KMS-11 (cell line): ENCODE results near the gene KRT79.

ENCODE experiments used
- H2AFZ ChIP-seq: fragments of 200-600 bp; sonication (generic); 2 replicates; pipeline ENCODE4 v1.6.1; 2016; ENCODE audit warnings: antibody characterized with exemption, mixed run types, low read depth
- H3K27ac ChIP-seq: fragments of 200-600 bp; sonication (generic); 2 replicates; pipeline ENCODE4 v1.6.1; 2016; ENCODE audit warnings: mild to moderate bottlenecking, mixed run types
- H3K27me3 ChIP-seq: fragments of 200-600 bp; sonication (generic); 2 replicates; pipeline ENCODE4 v1.6.1; 2017; ENCODE audit warnings: mild to moderate bottlenecking, low read depth, mixed run types, moderate library complexity; ENCODE audit not compliant: insufficient read depth
- H3K36me3 ChIP-seq: fragments of 200-600 bp; sonication (generic); 2 replicates; pipeline ENCODE4 v1.6.1; 2017; ENCODE audit warnings: mild to moderate bottlenecking, mixed run types; ENCODE audit not compliant: insufficient read depth
- H3K4me1 ChIP-seq: fragments of 200-600 bp; sonication (generic); 2 replicates; pipeline ENCODE4 v1.6.1; 2016; ENCODE audit warnings: mild to moderate bottlenecking, low read depth, mixed run types; ENCODE audit not compliant: poor library complexity, severe bottlenecking
- H3K4me2 ChIP-seq: fragments of 200-600 bp; sonication (generic); 2 replicates; pipeline ENCODE4 v1.7.0; 2016; ENCODE audit warnings: mild to moderate bottlenecking, mixed run types
- H3K4me3 ChIP-seq: fragments of 200-600 bp; sonication (generic); IDR thresholded peaks from 2 replicates; pipeline ENCODE4 v1.6.1; 2017; ENCODE audit warnings: low read depth, low read length, mixed read lengths; ENCODE audit not compliant: insufficient read depth
- H3K79me2 ChIP-seq: fragments of 200-600 bp; sonication (generic); 2 replicates; pipeline ENCODE4 v1.6.1; 2016; ENCODE audit warnings: low read depth, mixed run types; ENCODE audit not compliant: insufficient read depth
- H3K9ac ChIP-seq: fragments of 200-600 bp; sonication (generic); 2 replicates; pipeline ENCODE4 v1.6.1; 2016; ENCODE audit warnings: mild to moderate bottlenecking, mixed run types
- H4K20me1 ChIP-seq: fragments of 200-600 bp; sonication (generic); 2 replicates; pipeline ENCODE4 v1.6.1; 2016; ENCODE audit warnings: mild to moderate bottlenecking, mixed run types; ENCODE audit not compliant: insufficient read depth
- CTCF ChIP-seq: fragments of 200-600 bp; sonication (generic); conservative IDR thresholded peaks from 2 replicates; pipeline ENCODE4 v1.6.1; 2017; ENCODE audit warnings: low read depth, mild to moderate bottlenecking, antibody characterized with exemption, low read length, moderate library complexity, mixed read lengths

The KRT79 gene

GRCh38 chr12:52851787-52852186, 17.7 kb upstream of the KRT79 start:
- Histone ChIP-seq H3K79me2 (no peaks in the 10 kb centered on the region), H3K4me1 (no peaks in the 10 kb centered on the region), H3K9ac (no peak overlapping the region), H4K20me1 (no peaks in the 10 kb centered on the region), H3K27me3 (peaks cover 37% of the 10 kb centered on the region), H3K4me3 (no peak overlapping the region), H3K36me3 (no peaks in the 10 kb centered on the region), H2AFZ (no peak overlapping the region), H3K4me2 (no peak overlapping the region), H3K27ac (no peak overlapping the region)
- no peak for TF ChIP-seq CTCF

- Histone ChIP-seq H3K36me3 (no peaks in the 10 kb centered on the region), H2AFZ (no peak overlapping the region), H3K4me1 (no peaks in the 10 kb centered on the region), H3K79me2 (no peaks in the 10 kb centered on the region), H4K20me1 (no peaks in the 10 kb centered on the region), H3K27ac (no peak overlapping the region), H3K27me3 (peaks cover 46% of the 10 kb centered on the region), H3K4me3 (no peak overlapping the region), H3K4me2 (no peak overlapping the region), H3K9ac (no peak overlapping the region)
- TF ChIP-seq CTCF = no peak
These were observed 16.6 kb upstream of the KRT79 start for GRCh38 chr12:52850681-52851080.

GRCh38 chr12:52849511-52849910, 15.4 kb upstream of the KRT79 start:
- no peak overlapping the region for H3K9ac ChIP-seq
- no peak overlapping the region for H2AFZ ChIP-seq
- no peaks in the 10 kb centered on the region for H3K36me3 ChIP-seq
- H3K79me2 ChIP-seq = no peaks in the 10 kb centered on the region
- no peaks in the 10 kb centered on the region for H4K20me1 ChIP-seq
- no peak for TF ChIP-seq CTCF
- H3K27ac ChIP-seq = no peak overlapping the region
- H3K4me1 ChIP-seq = no peaks in the 10 kb centered on the region
- no peak overlapping the region for H3K4me2 ChIP-seq
- H3K4me3 ChIP-seq = no peak overlapping the region
- peaks cover 51% of the 10 kb centered on the region for H3K27me3 ChIP-seq

DNA sequence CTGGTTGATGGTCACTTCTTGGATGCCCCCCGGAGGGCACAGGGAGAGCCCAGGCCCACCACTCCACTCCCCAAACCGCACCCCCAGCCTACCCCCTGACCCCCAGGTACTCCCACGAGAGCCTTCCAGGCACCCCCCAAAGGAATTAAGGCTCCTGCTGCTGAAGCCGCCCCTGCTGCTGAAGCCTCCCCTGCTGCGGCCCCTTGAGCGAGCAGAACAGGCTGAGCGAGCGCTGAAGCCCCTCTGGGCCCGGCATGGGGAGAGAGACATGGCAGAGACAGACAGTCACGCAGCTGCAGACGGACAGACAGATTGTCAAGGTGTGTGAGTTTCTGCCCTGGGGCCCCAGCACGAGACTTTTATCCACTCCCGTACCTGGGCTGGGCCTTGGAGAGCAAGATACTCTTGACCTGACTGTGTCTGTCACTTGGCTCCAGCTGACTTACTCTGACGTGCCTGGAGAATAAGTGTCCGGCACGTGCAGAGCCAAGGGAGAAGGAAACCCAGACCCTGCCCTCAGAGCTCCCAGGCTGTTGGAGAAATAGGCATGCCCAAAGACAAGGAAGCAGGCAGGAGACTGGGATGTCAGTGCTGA, 14.6 kb upstream of the KRT79 start, which contains the start of gene KRT78:
Gene KRT78, minus strand, starts transcription at position 334 of the 595 bp plus-strand sequence. Its CDS starts 64 bp downstream, at position 270.
- H3K4me2 ChIP-seq = no peak within 1 kb of the TSS
- no peak for TF ChIP-seq CTCF
- H3K79me2 ChIP-seq = no peaks in the 10 kb centered on the region
- H2AFZ ChIP-seq = no peak within 1 kb of the TSS
- no peak within 1 kb of the TSS for H3K9ac ChIP-seq
- no peak within 1 kb of the TSS for H3K4me3 ChIP-seq
- H3K36me3 ChIP-seq = no peaks in the 10 kb centered on the region
- H3K27ac ChIP-seq = no peak within 1 kb of the TSS
- H4K20me1 ChIP-seq = no peaks in the 10 kb centered on the region
- H3K27me3 ChIP-seq = peaks cover 53% of the 10 kb centered on the region
- H3K4me1 ChIP-seq = no peaks in the 10 kb centered on the region
